Mucosa of rectum (tissue), 2 donors: ENCODE data around the gene UPF2.

Experiments used
- H3K27ac ChIP-seq, 2 donors: one replicate each; pipeline ENCODE4 v1.7.0; 2013; ENCODE audit warnings: inconsistent platforms in 2 of 2, low read depth in 2 of 2, low read length in 2 of 2
- H3K27me3 ChIP-seq, 2 donors: one replicate each; pipeline ENCODE4 v1.7.0; 2013; ENCODE audit warnings: low read length in 2 of 2; ENCODE audit not compliant: control insufficient read depth in 2 of 2, insufficient read depth in 2 of 2
- H3K36me3 ChIP-seq, 2 donors: one replicate each; pipeline ENCODE4 v1.7.0; 2013; ENCODE audit warnings: low read length in 2 of 2; ENCODE audit not compliant: control insufficient read depth in 2 of 2, insufficient read depth in 2 of 2
- H3K4me1 ChIP-seq, 2 donors: one replicate each; pipeline ENCODE4 v1.7.0; 2013; ENCODE audit warnings: low read length in 2 of 2, mild to moderate bottlenecking in 1 of 2; ENCODE audit not compliant: control insufficient read depth in 2 of 2, insufficient read depth in 2 of 2
- H3K4me3 ChIP-seq, 2 donors: one replicate each; pipeline ENCODE4 v1.7.0; 2013; ENCODE audit warnings: low read length in 2 of 2
- H3K9ac ChIP-seq, 2 donors: one replicate each; pipeline ENCODE4 v1.7.0; 2013; ENCODE audit warnings: low read length in 2 of 2, low read depth in 1 of 2, mild to moderate bottlenecking in 1 of 2
- H3K9me3 ChIP-seq, 2 donors: one replicate each; pipeline ENCODE4 v1.7.0; 2013; ENCODE audit warnings: low read length in 2 of 2; ENCODE audit not compliant: control insufficient read depth in 2 of 2
- donor health status: healthy.
- donor health status: Normal muscosa, but diverticular disease.

Gene UPF2

GRCh38 chr10:11936389-11937152 lies 106.0 kb downstream of the UPF2 start:
- Histone ChIP-seq H3K27ac (peak overlapping the region; percentile 49 to 80), H3K4me3 (peak overlapping the region in 1 of 2 donors; percentile 33), H3K36me3 (peaks cover 9 to 23% of the 10 kb centered on the region in 2 donors), H3K4me1 (peaks cover 29 to 36% of the 10 kb centered on the region in 2 donors), H3K27me3 (no peaks in the 10 kb centered on the region), H3K9ac (no peak overlapping the region), H3K9me3 (no peaks in the 10 kb centered on the region)

GRCh38 chr10:11934262-11934661 lies 108.3 kb downstream of the UPF2 start:
- peak overlapping the region in 1 of 2 donors; percentile 26 for H3K9ac ChIP-seq
- H3K4me3 ChIP-seq = no peak overlapping the region
- H3K27me3 ChIP-seq = no peaks in the 10 kb centered on the region
- no peaks in the 10 kb centered on the region for H3K9me3 ChIP-seq
- peak overlapping the region; percentile 66 to 76 for H3K27ac ChIP-seq
- peaks cover 29 to 36% of the 10 kb centered on the region in 2 donors for H3K4me1 ChIP-seq
- H3K36me3 ChIP-seq = peaks cover 22 to 41% of the 10 kb centered on the region in 2 donors

- H3K9ac ChIP-seq = no peak overlapping the region
- no peaks in the 10 kb centered on the region for H3K27me3 ChIP-seq
- H3K36me3 ChIP-seq = peaks cover 23 to 47% of the 10 kb centered on the region in 2 donors
- H3K9me3 ChIP-seq = no peaks in the 10 kb centered on the region
- no peak overlapping the region for H3K4me3 ChIP-seq
- H3K27ac ChIP-seq = peak overlapping the region; percentile 66 to 76
- H3K4me1 ChIP-seq = peaks cover 29 to 36% of the 10 kb centered on the region in 2 donors
Measured at GRCh38 chr10:11933577-11934223, 108.9 kb downstream of the UPF2 start.

GRCh38 chr10:11931038-11931437 lies 111.6 kb downstream of the UPF2 start:
- Histone ChIP-seq H3K4me1 (peaks cover 19 to 26% of the 10 kb centered on the region in 2 donors), H3K9me3 (no peaks in the 10 kb centered on the region), H3K4me3 (no peak overlapping the region), H3K9ac (no peak overlapping the region), H3K27ac (no peak overlapping the region), H3K27me3 (no peaks in the 10 kb centered on the region), H3K36me3 (peaks cover 44 to 56% of the 10 kb centered on the region in 2 donors)

- no peak overlapping the region for H3K4me3 ChIP-seq
- H3K4me1 ChIP-seq = peaks cover 14 to 21% of the 10 kb centered on the region in 2 donors
- H3K9ac ChIP-seq = no peak overlapping the region
- no peaks in the 10 kb centered on the region for H3K27me3 ChIP-seq
- no peak overlapping the region for H3K27ac ChIP-seq
- H3K9me3 ChIP-seq = no peaks in the 10 kb centered on the region
- peaks cover 45 to 56% of the 10 kb centered on the region in 2 donors for H3K36me3 ChIP-seq
Measured at GRCh38 chr10:11930312-11930978, 112.2 kb downstream of the UPF2 start.

GRCh38 chr10:11927746-11928145 lies 114.9 kb downstream of the UPF2 start:
- Histone ChIP-seq H3K9me3 (no peaks in the 10 kb centered on the region), H3K4me3 (no peak overlapping the region), H3K27ac (no peak overlapping the region), H3K36me3 (peaks cover 47 to 56% of the 10 kb centered on the region in 2 donors), H3K27me3 (no peaks in the 10 kb centered on the region), H3K4me1 (peaks cover 0 to 4% of the 10 kb centered on the region in 2 donors), H3K9ac (no peak overlapping the region)

GRCh38 chr10:11921800-11922392 lies 120.7 kb downstream of the UPF2 start:
- Histone ChIP-seq H3K27ac (no peak overlapping the region), H3K9me3 (no peaks in the 10 kb centered on the region), H3K9ac (no peak overlapping the region), H3K36me3 (peaks cover 41 to 48% of the 10 kb centered on the region in 2 donors), H3K4me1 (peaks cover 0 to 6% of the 10 kb centered on the region in 2 donors), H3K4me3 (no peak overlapping the region), H3K27me3 (no peaks in the 10 kb centered on the region)

- Histone ChIP-seq H3K9ac (no peak overlapping the region), H3K27me3 (no peaks in the 10 kb centered on the region), H3K36me3 (peaks cover 23 to 28% of the 10 kb centered on the region in 2 donors), H3K4me3 (no peak overlapping the region), H3K4me1 (peaks cover 0 to 6% of the 10 kb centered on the region in 2 donors), H3K9me3 (no peaks in the 10 kb centered on the region), H3K27ac (no peak overlapping the region)
Measured at GRCh38 chr10:11919271-11919670, 123.3 kb downstream of the UPF2 start.

GRCh38 chr10:11918384-11918783 lies 124.2 kb downstream of the UPF2 start:
- Histone ChIP-seq H3K9ac (no peak overlapping the region), H3K27me3 (no peaks in the 10 kb centered on the region), H3K27ac (no peak overlapping the region), H3K4me3 (no peak overlapping the region), H3K4me1 (peaks cover 0 to 6% of the 10 kb centered on the region in 2 donors), H3K9me3 (no peaks in the 10 kb centered on the region), H3K36me3 (peaks cover 23 to 28% of the 10 kb centered on the region in 2 donors)
